Fibroblast of lung (primary cell): ENCODE data around the gene RAB23.

Source experiments
- CTCF ChIP-seq, 2 donors: IDR thresholded peaks in 1 of 2; conservative IDR thresholded peaks in 1 of 2; 1 replicate in 1 of 2; 2 replicates in 1 of 2; pipeline ENCODE4 v1.5.1; 2011 to 2012; ENCODE audit warnings: low read length in 2 of 2, control low read depth in 1 of 2, inconsistent platforms in 1 of 2, low read depth in 1 of 2, mild to moderate bottlenecking in 1 of 2
- EZH2 ChIP-seq: IDR thresholded peaks from 2 replicates; pipeline ENCODE4 v1.5.1; 2012; ENCODE audit warnings: low read length, control low read depth, mild to moderate bottlenecking; ENCODE audit errors: missing control alignments

DNA sequence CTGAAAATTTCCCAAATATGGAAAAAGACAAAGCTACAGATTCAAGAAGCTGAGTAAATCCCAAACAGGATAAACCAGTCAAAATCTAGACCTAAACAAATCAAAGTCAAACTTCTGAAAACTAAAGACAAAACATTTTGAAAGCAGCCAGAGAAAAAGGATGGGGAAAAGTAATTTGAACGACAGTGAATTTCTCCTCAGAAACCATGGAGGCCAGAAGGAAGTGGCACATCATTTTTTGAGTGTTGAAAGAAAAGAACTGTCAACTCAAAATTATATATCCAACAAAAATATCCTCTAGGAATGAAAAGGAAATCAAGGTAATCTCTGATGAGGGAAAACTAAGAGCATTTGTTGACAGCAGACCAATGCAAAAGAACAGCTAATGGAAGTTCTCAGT, 6.8 kb downstream of the RAB23 start:
- TF ChIP-seq CTCF (conservative IDR thresholded peaks at IDR 0.05 in 1 of 2, IDR thresholded peaks at IDR 0.05 in 1 of 2; ENCODE audit: low read depth in 1 of 2, low read length in 2 of 2) (no peak), EZH2 (no peak)
